Activated CD4-positive, CD25-positive, alpha-beta regulatory T cell treated with anti-CD3 and anti-CD28 coated beads, Interleukin-2, amount 50 U/mL, for 72 hours (primary cell): Measurements from ENCODE around the gene PMEPA1.

Experiments used
- DNase-seq: peaks from one replicate; pipeline ENCODE4 v3.0.0; 2021

PMEPA1 gene

GRCh38 chr20:57691699-57692098 lies 18.1 kb downstream of the PMEPA1 start:
- DNase-seq: no peak

GRCh38 chr20:57690525-57690924 lies 19.3 kb downstream of the PMEPA1 start:
- no peak for DNase-seq

- no peak for DNase-seq
Measured at GRCh38 chr20:57689745-57690481, 19.9 kb downstream of the PMEPA1 start.

DNA sequence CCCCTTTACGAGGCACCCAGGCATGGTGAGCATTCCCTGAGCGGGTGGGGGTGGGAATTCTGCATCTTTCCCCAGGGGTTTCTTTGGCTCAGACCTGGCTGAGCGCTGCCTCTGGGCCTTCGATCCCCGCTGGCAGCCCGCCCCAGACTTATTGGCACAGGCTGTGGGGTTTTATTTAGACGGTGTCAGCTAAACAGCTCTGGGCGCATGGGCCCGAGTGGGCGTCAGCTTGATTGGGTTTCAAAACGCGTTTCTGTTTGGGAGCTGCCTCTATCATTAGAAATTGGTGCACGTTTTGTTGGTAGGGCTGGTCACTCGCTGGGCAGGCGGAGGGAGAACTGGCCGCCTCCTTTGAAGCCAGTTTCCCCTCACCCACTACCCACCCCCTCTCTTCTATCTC lies 21.0 kb downstream of the PMEPA1 start:
- DNase-seq: no peak

DNA sequence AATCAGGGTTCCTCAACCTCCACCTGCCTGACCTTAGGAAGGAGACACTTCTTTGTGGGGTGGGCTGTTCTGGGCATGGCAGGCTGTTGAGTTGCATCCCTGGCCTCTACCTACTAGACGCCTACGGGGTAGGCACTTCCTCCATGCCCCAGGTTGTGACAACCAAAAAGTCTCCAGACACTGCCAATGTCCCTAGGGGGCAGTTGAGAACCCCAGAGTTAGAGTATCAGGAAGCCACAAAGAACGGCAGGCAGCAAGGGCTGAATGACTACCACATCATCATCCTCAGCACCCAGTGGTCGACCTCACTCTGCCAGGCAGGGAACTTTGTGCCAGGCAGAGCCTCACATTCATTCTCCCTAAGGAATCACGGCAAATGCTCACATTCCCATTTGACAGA lies 21.5 kb downstream of the PMEPA1 start:
- DNase-seq: no peak

DNA sequence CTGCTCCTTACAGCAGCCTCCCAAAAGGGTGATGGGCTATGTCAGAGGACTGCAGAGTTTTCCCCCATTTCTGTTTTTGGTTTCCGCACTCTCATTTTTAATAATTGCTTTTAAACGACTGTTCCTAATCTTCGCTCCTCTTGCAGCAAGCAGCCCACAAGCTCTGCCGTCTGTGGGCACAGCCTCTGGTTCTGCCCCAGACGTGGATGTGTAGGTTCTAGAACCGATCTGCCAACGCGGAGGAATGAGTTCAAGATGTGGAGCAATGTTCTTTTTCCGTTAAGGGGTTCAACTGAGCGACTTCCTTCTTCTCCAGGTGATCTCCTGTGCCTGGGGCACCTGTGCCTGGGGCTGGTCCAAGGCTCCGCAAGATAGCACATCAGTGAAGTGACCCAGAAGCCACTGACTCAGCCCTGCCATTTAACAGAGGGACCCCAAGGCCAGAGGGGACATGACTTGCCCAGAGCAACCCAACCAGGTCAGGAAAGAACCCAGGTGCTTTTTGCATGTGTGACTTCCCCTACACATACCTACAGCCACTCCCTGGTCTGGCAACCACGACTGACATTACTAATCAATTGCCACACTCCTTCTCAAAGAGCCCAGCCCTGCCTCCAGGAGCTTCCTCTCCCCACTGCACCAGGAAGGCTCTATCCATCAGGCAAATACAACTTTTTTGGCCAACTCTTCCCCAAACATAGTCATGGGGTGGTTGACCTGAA lies 22.7 kb downstream of the PMEPA1 start:
- no peak for DNase-seq

DNA sequence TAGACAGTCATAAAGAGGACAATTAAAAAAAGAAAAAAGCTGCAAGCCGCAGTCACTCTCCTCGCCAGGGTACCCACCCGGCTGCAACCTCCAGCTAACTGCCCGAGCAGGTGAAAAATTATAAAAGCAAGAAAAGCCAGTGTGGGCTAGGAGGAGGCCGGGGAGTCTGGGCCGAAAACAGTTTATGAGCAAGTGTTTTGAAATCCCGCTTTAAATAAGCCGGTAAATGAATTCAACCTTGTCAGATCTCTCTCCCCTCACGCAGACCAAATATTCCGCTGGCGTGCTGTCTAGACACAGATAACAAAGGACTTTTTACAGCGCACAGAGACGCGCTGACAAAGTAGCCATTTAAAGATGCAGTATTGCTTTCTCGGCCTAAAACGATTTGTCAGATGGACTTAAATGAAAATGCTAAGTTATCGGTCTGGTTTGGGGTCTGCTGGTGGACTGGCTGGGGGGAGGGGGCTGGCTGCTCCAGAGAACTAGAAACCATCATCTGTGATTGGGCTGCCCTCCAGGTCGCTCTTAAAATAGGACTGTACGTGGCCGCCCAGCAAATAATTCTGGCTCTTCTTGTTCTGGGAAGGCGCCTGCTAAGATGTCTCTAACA lies 24.6 kb downstream of the PMEPA1 start:
- no peak for DNase-seq

- DNase-seq: no peak
Measured at GRCh38 chr20:57684808-57685140, 25.0 kb downstream of the PMEPA1 start.

DNA sequence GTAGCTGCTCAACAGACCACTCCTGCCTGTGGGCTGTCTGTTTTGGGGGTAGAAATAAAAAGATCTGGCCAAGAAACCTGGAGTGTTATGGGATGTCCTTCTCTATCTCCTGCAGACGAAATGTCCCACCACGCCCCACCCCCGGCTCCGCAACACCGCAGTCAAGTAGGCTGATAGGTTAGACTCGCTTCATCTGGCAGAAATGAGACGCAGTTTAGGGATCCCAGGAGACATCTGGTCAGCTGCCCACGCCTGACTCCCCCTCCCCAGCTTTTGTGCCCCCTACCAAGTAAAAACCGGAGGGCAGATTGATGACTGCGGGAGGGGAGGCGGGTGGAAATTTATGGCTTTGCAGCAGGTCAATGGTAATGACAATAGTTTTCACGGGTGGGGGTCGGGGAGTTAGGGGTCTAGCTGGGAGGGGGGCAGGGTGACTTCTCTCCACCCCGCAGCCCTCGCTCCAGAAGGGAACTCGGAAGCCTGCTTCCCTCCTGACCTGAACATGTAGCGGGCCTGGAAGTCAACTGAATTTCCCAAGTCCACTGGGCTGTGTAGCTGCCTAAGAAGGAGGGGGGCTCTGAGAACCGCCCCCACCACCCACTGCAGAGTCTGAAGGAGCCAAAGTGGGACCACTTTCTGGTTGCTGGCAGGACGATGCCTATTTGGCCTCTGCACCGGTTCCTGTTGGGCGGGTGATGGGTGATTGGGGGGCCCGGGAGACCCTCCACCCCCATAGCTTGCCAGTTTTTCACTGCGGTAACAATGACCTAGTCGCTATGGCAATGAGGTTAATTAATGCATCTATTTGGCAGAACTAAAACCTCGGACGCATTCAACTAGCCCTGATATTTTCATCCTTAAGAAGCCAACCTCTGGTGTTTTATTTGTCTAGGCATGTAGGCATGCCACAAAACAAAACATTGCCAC lies 25.7 kb downstream of the PMEPA1 start:
- no peak for DNase-seq

DNA sequence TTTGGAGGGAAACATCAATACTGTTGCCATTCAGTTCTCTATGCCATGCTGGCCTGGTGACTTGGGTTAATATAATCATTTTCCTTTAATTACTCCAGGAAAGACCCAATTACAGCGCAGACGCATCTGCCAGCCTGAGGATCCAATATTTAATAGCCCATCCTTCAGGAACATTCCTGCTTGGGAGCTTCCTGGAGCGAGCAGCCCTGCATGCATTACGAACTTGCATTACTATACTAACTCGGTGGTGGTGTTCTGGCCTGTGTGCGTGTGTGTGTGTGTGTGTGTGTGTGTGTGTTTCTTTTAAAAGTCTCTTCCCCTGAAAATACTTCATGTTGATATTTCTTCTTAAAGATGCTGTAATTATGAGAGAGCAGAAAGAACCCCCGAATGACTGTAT lies 26.5 kb downstream of the PMEPA1 start:
- DNase-seq: no peak

DNA sequence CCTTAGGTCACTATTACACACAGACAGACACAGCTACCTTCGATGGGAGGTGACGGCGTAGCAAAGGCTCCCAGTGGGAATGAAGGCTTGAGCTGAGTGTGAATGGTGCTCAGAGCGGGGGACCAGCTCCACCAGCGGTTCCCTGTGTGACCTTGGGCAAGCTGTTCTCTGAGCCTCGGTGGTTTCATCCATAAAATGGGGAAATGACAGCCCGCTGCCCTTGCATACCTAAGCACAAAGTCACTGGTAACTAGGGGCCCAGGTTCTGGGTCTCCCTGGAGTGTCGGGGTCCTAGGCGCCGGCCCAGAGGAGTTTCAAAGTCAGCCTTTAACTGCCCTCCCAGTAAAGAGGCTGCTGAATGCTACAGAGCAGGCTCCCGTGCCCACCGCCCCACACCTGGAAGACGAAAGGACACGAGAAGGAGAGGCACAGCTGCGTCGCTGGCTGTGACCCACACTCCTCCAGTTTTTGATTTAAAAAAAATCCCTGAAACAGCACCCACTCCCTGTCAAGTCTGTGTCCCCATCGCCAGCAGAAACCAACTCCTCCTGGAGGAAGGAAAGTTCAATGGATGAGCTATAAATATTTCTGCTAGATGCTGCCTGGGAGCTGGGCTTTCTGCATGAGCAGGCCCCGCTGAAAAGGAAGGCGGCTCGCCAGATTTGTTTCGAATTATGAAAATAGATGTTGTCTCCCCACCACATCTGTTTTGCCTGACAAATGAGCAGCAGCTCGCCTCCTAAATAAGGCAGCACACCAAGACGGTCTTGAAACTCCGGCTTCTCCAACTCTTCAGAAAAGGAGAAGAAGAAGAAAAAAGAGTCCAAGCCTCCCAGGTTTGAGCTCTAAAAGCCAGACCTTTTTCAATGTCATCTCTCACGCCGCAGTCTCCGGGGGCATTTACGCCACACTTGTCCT lies 27.4 kb downstream of the PMEPA1 start:
- DNase-seq: no peak

GRCh38 chr20:57680934-57681914 lies 28.6 kb downstream of the PMEPA1 start:
- DNase-seq: no peak

- DNase-seq: no peak
Measured at GRCh38 chr20:57680131-57680716, 29.6 kb downstream of the PMEPA1 start.

GRCh38 chr20:57679113-57679512 lies 30.7 kb downstream of the PMEPA1 start:
- DNase-seq: no peak

DNA sequence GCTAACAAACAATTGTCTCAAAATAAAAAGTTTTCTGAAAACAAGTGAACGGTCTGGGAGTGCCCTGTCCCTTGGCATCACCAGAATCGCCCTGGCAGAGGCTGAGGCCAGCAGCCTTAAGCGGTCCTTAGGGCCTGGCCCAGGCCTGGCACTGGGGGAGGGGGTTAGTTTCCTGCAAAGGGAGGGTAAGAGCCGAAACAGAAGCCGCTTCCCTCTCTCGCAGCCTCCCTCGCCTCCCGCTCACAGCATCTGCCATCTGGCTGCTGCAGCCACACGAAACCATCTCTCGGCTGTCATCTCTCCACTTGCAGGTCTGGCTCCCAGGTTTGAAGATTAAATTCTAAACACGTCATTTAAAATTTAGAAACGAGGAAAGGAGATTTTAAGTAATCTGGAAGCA lies 31.5 kb downstream of the PMEPA1 start:
- DNase-seq: no peak

DNA sequence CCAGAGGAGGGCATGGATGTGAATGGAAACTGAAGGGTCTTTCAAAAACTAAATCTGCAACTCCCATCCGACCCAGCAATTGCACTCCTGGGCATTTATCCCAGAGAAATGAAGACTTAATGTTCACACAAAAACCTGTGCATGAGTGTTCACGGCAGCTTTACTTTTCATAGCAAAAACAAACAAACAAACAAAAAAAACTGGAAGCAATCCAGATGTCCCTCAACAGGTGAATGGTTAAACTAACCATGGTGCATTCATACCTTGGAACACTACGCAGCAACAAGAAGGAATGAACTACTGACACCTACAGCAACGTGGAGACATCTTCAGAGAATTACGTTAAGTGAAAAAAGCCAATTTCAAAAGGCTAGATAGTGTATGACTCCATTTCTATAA lies 32.2 kb downstream of the PMEPA1 start:
- DNase-seq: no peak

DNA sequence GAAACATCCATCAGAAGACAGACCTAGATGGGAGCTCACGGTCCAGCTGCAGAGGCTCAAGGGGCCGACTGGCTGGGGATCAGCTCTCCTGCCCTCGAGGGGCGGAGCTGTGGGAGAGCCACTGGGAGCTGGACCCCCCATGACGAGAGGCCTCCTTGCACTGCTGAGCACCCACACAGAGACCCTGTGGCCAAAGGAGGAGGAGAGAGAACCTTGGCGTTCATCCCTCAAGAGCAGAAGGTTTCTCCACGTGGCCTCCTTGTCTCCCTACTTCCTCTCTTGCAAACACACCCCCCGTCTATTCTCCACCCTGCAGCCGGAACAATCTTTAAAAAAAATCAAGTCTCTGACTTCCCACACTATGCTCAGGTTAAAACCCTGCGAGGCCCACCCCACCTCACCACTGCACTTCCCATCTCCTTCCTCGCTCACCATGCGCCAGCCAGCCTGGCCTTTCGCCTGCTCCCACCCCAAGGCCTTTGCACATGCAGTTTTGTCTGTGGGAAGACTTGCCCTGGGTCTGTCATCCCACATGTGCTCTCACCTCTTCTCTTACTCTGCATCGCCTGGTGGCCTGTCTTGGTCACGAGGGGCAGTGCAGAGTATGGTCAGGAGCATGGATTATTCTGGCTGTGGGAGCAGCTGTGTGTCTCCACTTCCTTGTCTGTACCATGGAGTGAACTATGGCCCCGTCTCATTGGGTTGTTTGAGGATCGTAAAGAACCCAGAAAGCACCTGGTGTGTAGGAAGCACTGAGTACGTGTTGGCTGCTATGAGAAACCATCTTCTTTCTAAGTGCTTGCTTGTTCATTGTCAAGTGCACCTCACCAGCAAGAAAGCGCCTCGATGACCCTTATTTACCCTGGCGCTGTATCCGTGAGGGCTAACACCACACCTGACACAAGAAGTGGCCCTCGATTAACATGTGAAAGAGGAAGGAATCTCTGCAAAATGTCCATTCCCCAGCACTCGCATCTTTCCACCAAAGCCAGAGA lies 32.9 kb downstream of the PMEPA1 start:
- no peak for DNase-seq

GRCh38 chr20:57675773-57676172 lies 34.0 kb downstream of the PMEPA1 start:
- DNase-seq: no peak

- DNase-seq: no peak
Measured at GRCh38 chr20:57672953-57673575, 36.8 kb downstream of the PMEPA1 start.
